NCI-H2107 treated with DMSO at 0.1 percent for 48 hours (cell line): Measurements from ENCODE around the gene RAI14.
"Not testable (repeated sequence)": the region's sequence is repeated elsewhere in the genome, so short reads cannot be mapped to it uniquely, and the experiment has no call there.

Experiments used
- DNase-seq: peaks from one replicate; lab custom pipeline; 2025; ENCODE audit not compliant: unreplicated experiment; lab: John Stamatoyannopoulos, UW

RAI14 gene

DNA sequence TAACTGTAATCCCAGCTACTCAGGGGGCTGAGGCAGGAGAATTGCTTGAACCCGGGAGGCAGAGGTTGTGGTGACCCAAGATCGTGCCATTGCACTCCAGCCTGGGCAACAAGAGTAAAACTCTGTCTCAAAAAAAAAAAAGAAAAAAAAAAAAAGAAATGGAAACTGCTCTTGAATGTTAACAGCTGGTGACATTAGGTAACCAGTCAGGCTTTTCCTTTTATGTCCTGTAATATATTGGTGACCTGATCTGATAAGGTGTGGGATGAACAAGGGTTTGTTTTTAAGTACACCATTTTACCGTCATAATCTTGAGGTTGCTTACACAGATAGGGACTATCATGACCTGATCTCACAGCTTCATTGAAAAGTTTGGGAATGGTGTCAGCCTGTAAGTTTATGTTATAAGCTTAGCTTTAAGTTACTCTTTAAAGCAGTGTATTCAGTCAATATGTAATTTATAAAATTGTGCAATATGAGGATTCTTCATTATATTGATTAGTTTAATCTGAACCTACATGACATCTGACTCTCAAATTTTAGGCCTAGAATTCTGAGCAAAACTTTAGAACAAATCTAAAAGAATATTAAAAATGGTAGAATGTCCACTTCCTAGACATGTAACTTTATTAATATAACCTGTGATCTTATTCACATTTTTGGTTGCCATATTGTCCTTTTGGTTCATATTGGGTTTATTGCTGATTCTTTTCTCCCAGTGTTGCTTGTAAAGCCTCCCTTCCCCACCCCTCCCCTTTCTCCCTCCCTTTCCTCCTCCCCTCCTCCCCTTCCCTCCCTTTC is 41.4 kb downstream of the RAI14 start:
- no peak for DNase-seq

GRCh38 chr5:34698109-34698419 is 41.9 kb downstream of the RAI14 start:
- DNase-seq: no peak

GRCh38 chr5:34698754-34699153 is 42.6 kb downstream of the RAI14 start:
- no peak for DNase-seq

DNA sequence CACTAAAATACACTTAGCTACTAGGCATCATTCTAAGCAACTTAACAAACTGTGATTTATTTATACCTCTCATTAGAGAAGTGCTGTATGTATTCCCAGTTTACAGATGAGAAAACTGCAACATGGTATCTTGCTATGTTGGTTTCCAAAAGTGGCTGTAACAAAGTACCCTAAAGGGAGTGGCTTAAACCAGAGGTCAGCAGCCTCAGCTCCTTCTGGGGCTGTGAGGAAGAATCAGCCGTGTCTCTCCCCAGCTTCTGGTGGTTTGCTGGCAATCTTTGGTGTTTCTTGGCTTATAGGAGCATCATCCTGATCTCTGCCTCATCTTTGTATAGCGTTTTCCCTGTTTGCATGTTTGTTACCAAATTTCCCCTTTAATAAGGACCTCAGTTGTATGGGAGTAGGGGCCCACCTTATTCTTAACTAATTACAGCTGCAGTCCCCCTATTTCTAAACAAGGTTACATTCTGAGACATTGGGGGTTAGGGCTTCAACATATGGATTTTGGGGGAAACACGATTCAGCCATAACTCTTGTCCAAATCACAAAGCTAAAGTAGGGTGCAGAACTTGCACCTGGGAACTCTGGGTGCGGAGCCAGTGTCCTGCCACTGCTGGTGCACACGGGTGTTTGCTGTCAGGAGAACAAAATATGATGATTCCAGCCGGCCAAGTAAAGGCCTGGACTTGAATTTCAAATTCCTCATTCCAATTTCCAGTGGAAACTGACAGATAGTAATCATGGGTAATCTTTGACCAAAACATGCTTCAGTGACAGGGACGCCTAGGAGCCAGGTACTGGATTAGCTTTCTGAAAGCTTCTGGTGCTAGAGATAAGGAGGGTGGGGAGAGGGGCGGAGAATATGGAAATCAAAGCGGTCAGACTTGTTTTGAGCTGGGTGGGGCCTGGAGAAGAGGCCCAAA is 43.3 kb downstream of the RAI14 start:
- no peak for DNase-seq

DNA sequence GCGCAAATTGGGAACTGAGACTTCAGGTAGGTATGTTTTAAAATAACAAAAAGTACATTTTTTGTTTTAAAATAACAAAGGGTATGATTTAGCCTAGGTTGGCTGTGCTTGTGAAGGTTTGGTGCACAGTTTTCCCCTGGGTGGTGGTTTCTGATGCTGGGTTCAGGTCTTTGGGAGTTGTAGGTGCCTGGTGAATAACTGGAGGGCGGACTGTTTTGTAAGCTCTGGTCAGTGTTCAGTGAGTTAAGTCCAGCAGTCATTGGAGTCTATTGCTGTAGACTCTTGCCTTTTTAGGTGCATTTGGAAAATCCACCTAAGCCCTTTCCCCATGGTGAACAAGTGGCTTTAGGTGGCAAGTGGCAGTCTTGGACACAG is 43.9 kb downstream of the RAI14 start:
- DNase-seq: no peak

GRCh38 chr5:34701442-34701841 is 45.3 kb downstream of the RAI14 start:
- DNase-seq: not testable (repeated sequence)

DNA sequence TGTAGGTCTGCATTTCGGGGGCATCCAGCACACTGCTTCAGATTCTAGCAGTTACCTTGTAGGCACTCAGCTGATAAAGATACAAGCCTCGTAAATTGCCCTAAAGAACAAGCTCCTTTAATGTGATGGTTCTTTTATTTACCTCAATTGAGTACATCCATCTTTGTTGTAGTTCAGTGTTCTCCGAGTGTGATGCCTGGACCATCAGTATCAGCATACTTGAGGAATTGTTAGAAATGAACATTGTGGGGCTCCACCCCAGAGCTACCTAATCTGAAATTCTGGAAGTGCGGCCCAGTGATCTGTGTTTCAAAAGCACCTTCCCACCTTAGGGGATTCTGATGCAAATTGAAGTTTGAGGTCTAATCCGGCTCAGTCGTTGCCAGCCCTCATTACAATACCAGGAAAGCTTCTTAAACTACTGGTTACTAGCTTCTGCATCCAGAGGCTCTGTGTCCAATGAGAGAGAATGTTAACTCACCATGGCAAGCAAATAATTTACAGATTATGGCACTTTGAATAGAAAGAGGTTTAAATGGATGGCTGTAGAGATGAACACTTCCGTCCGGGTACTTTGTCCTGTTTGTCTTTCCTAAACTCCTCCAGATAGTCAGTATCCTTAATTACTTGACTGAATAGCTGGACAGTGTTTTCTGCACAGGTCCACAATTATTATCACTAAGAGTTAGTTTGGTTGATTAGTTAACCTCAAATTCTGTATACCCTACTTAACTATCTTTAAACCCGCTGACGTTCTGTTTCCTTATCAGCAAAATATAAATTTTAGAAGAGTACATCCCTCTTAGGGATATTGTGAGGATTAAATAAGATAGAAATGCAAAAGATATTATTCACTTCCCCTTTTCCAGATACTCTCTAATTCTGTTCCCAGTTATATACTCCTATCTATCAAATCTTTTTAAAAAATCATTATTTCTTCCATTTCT is 47.9 kb downstream of the RAI14 start:
- DNase-seq: no peak

GRCh38 chr5:34706084-34706483 is 50.0 kb downstream of the RAI14 start:
- DNase-seq: no peak

DNA sequence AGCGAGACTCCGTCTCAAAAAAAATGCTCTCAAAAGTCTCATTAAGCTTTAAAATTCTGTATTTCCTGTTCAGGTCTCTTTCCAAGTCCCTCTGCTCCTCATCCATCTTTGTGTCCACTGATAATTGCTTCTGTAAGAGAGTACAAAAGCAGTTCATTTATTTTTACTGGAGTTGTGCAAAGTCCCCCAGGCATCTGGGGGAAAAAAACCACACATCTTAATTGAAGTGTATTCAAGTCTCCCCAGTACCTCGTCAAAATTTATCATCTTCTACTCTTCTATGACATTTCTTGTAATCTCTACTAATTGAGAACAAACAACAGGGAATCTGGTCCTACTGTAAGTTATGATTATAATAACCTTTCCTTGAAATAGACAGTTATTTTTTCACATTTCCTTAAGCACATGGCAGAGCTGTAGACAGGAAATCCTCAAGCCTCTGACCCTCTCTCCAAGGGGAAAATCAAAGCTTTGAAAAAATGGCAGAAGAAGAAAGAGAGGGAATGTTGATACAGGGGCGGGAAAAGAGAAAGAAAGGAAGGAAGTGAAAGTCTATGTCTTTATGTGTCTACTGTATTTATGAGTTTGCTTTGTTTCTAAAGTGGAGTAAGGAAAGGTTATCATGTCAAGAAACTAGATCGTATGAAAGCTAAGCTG is 51.5 kb downstream of the RAI14 start:
- DNase-seq: no peak

DNA sequence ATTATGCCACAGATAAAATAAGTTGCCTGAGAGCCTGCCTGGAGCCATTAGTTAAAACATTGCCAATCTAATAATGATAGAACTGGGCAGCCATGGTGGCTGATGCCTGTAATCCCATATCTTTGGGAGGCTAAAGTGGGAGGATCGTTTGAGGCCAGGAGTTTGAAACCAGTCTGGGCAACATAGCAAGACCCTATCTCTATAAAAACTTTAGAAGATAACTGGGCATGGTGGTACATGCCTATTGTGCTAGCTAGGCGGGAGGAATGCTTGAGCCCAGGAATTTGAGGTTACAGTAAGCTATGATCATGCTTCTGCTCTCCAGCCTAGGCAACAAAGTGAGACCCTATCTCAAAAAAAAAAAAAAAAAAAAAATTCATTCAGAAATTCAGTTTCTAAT is 52.6 kb downstream of the RAI14 start:
- DNase-seq: no peak

GRCh38 chr5:34709861-34710673 is 53.9 kb downstream of the RAI14 start:
- DNase-seq: no peak

GRCh38 chr5:34712565-34712964 is 56.4 kb downstream of the RAI14 start:
- DNase-seq: no peak

GRCh38 chr5:34715711-34716110 is 59.6 kb downstream of the RAI14 start:
- no peak for DNase-seq

DNA sequence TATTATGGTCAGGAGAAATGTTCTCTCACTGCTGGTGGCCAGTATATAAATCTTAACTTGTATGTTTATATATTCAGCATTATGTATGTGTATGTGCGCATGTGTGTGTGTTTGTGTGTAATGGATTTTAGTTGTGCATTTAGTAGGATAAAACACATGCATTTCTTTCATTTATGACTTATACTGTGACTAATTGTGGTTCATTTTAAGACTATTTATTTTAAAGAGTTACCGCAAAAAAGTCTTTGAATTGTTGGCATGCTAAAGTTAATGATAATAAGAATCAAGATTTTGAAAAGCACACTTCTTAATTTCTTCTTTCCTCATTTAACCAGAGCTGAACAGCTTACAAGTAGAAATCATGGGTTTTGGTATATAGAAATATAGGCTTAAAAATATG is 60.9 kb downstream of the RAI14 start:
- DNase-seq: no peak

GRCh38 chr5:34717426-34718327 is 61.5 kb downstream of the RAI14 start:
- DNase-seq: no peak

GRCh38 chr5:34718516-34718915 is 62.4 kb downstream of the RAI14 start:
- DNase-seq: no peak

DNA sequence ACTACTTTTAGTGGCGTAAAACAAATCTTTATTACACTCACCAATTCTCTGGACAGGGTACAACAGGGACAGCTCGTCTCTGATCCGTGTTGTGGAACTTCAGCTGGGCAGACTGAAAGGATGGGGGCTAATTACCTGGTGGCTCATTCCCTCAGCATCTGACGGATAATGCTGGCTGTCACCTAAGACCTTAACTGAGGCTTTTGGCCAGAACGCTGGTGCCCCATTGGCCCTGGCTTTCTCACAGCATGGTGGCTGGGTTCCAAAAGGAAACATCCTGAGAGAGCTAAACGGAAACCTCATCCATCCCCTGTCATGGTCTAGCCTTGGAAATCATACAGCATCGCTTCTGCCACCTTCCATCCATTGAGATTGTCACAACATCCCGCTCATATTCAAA is 62.9 kb downstream of the RAI14 start:
- DNase-seq: no peak

- no peak for DNase-seq
Measured at GRCh38 chr5:34721327-34721726, 65.2 kb downstream of the RAI14 start.

- DNase-seq: no peak
Measured at GRCh38 chr5:34722183-34722582, 66.1 kb downstream of the RAI14 start.
